HEK293 (cell line): ENCODE results near the gene CDKN2AIP.

ENCODE experiments used
- CTCF ChIA-PET: fragments of 350-600 bp; formaldehyde crosslinking; extraction: SDS; loops from one replicate; lab custom pipeline; 2021; ENCODE audit warnings: antibody characterized with exemption; lab: Yijun Ruan, JAX
- POLR2A ChIA-PET: fragments of 300-600 bp; formaldehyde crosslinking; extraction: SDS; loops from one replicate; lab custom pipeline; 2020; ENCODE audit warnings: antibody characterized with exemption, inconsistent platforms; lab: Yijun Ruan, JAX
- H3K27ac ChIP-seq: fragments of 200-500 bp; sonication (Bioruptor generic); 2 replicates; pipeline ENCODE4 v1.5.1; 2014; ENCODE audit warnings: low read depth, low read length, control low read depth, inconsistent platforms; ENCODE audit errors: extremely low read depth
- H3K36me3 ChIP-seq, 2 experiments: fragments of 200-500 bp in 1 of 2; sonication (Bioruptor generic) in 1 of 2; 1 replicate in 1 of 2; 2 replicates in 1 of 2; pipeline ENCODE4 v1.5.1; 2014 to 2017; ENCODE audit warnings: inconsistent platforms in 2 of 2, low read length in 2 of 2; ENCODE audit not compliant: control insufficient read depth in 2 of 2, insufficient read depth in 1 of 2
- H3K4me1 ChIP-seq: fragments of 200-500 bp; sonication (Bioruptor generic); 2 replicates; pipeline ENCODE4 v1.5.1; 2014; ENCODE audit warnings: mild to moderate bottlenecking, low read length, inconsistent platforms; ENCODE audit not compliant: control insufficient read depth, insufficient read depth
- H3K4me3 ChIP-seq: 2 replicates; pipeline ENCODE4 v1.5.1; 2011; ENCODE audit warnings: low read depth, mild to moderate bottlenecking, control low read depth, low read length, moderate library complexity
- H3K9me3 ChIP-seq: fragments of 200-500 bp; sonication (Bioruptor generic); 2 replicates; pipeline ENCODE4 v1.5.1; 2014; ENCODE audit warnings: low read depth, low read length, inconsistent platforms; ENCODE audit not compliant: control insufficient read depth, insufficient read depth
- BCL11B ChIP-seq: fragments of 450-650 bp; formaldehyde crosslinking; IDR thresholded peaks from 2 replicates; pipeline ENCODE4 v1.5.1; 2016; ENCODE audit warnings: low read depth, missing biosample characterization, missing genetic modification characterization
- GFI1B ChIP-seq: fragments of 450-650 bp; formaldehyde crosslinking; IDR thresholded peaks from 2 replicates; pipeline ENCODE4 v1.5.1; 2016; ENCODE audit warnings: missing biosample characterization, missing genetic modification characterization
- GLIS1 ChIP-seq: fragments of 450-650 bp; formaldehyde crosslinking; IDR thresholded peaks from 2 replicates; pipeline ENCODE4 v1.5.1; 2016; ENCODE audit warnings: missing biosample characterization, missing genetic modification characterization
- GLIS2 ChIP-seq: fragments of 450-650 bp; formaldehyde crosslinking; IDR thresholded peaks from 2 replicates; pipeline ENCODE4 v1.5.1; 2016; ENCODE audit warnings: missing biosample characterization, missing genetic modification characterization
- KLF8 ChIP-seq: fragments of 450-650 bp; formaldehyde crosslinking; IDR thresholded peaks from 2 replicates; pipeline ENCODE4 v1.5.1; 2016; ENCODE audit warnings: missing biosample characterization, missing genetic modification characterization
- PRDM6 ChIP-seq: fragments of 450-650 bp; formaldehyde crosslinking; IDR thresholded peaks from 2 replicates; pipeline ENCODE4 v1.5.1; 2017; ENCODE audit warnings: missing biosample characterization, missing genetic modification characterization
- SCRT2 ChIP-seq: fragments of 450-650 bp; formaldehyde crosslinking; IDR thresholded peaks from 2 replicates; pipeline ENCODE4 v1.5.1; 2016; ENCODE audit warnings: missing biosample characterization, missing genetic modification characterization
- ZFP37 ChIP-seq: fragments of 450-650 bp; formaldehyde crosslinking; IDR thresholded peaks from 2 replicates; pipeline ENCODE4 v1.5.1; 2016; ENCODE audit warnings: missing biosample characterization, missing genetic modification characterization
- ZNF121 ChIP-seq: fragments of 450-650 bp; formaldehyde crosslinking; IDR thresholded peaks from 2 replicates; pipeline ENCODE4 v1.5.1; 2016; ENCODE audit warnings: missing biosample characterization, missing genetic modification characterization
- ZNF133 ChIP-seq: fragments of 450-650 bp; formaldehyde crosslinking; IDR thresholded peaks from 2 replicates; pipeline ENCODE4 v1.5.1; 2016; ENCODE audit warnings: missing biosample characterization, missing genetic modification characterization
- ZNF155 ChIP-seq: fragments of 450-650 bp; formaldehyde crosslinking; IDR thresholded peaks from 2 replicates; pipeline ENCODE4 v1.5.1; 2016; ENCODE audit warnings: missing biosample characterization, missing genetic modification characterization
- ZNF19 ChIP-seq: fragments of 450-650 bp; formaldehyde crosslinking; IDR thresholded peaks from 2 replicates; pipeline ENCODE4; 2016; ENCODE audit warnings: missing biosample characterization, missing genetic modification characterization, low read depth
- ZNF23 ChIP-seq: fragments of 450-650 bp; formaldehyde crosslinking; IDR thresholded peaks from 2 replicates; pipeline ENCODE4 v1.5.1; 2016; ENCODE audit warnings: missing biosample characterization, missing genetic modification characterization, borderline replicate concordance
- ZNF302 ChIP-seq: fragments of 450-650 bp; formaldehyde crosslinking; IDR thresholded peaks from 2 replicates; pipeline ENCODE4 v1.5.1; 2016; ENCODE audit warnings: missing biosample characterization, missing genetic modification characterization, low read depth
- ZNF324 ChIP-seq: fragments of 450-650 bp; formaldehyde crosslinking; IDR thresholded peaks from 2 replicates; pipeline ENCODE4 v1.5.1; 2016; ENCODE audit warnings: missing biosample characterization, missing genetic modification characterization
- ZNF423 ChIP-seq: fragments of 450-650 bp; formaldehyde crosslinking; IDR thresholded peaks from 2 replicates; pipeline ENCODE4 v1.5.1; 2016; ENCODE audit warnings: missing biosample characterization, missing genetic modification characterization
- ZNF426 ChIP-seq: fragments of 450-650 bp; formaldehyde crosslinking; IDR thresholded peaks from 2 replicates; pipeline ENCODE4 v1.5.1; 2017; ENCODE audit warnings: missing biosample characterization, missing genetic modification characterization, mild to moderate bottlenecking, inconsistent platforms, moderate library complexity
- ZNF544 ChIP-seq: fragments of 450-650 bp; formaldehyde crosslinking; IDR thresholded peaks from 2 replicates; pipeline ENCODE4 v1.5.0; 2017; ENCODE audit warnings: missing biosample characterization, missing genetic modification characterization
- ZNF596 ChIP-seq: fragments of 450-650 bp; IDR thresholded peaks from 2 replicates; pipeline ENCODE4 v1.5.0; 2018; ENCODE audit warnings: missing biosample characterization, mild to moderate bottlenecking, missing genetic modification characterization, moderate library complexity
- ZNF621 ChIP-seq: fragments of 450-650 bp; formaldehyde crosslinking; IDR thresholded peaks from 2 replicates; pipeline ENCODE4 v1.5.1; 2017; ENCODE audit warnings: missing biosample characterization, missing genetic modification characterization
- ZNF701 ChIP-seq: fragments of 450-650 bp; formaldehyde crosslinking; IDR thresholded peaks from 2 replicates; pipeline ENCODE4 v1.5.1; 2016; ENCODE audit warnings: missing biosample characterization, missing genetic modification characterization
- ZNF76 ChIP-seq: fragments of 450-650 bp; formaldehyde crosslinking; IDR thresholded peaks from 2 replicates; pipeline ENCODE4; 2016; ENCODE audit warnings: low read depth, missing biosample characterization, missing genetic modification characterization, borderline replicate concordance
- ZNF785 ChIP-seq: fragments of 450-650 bp; formaldehyde crosslinking; IDR thresholded peaks from 2 replicates; pipeline ENCODE4 v1.5.1; 2016; ENCODE audit warnings: missing biosample characterization, missing genetic modification characterization
- ZSCAN5A ChIP-seq: fragments of 450-650 bp; formaldehyde crosslinking; IDR thresholded peaks from 2 replicates; pipeline ENCODE4 v1.5.1; 2016; ENCODE audit warnings: missing biosample characterization, missing genetic modification characterization
- TF ChIP-seq, protein P1 (sequence below): fragments of 450-650 bp; formaldehyde crosslinking; conservative IDR thresholded peaks from 2 replicates; pipeline ENCODE4 v1.5.1; 2016; ENCODE audit warnings: low read depth, missing biosample characterization, missing genetic modification characterization
- TF ChIP-seq, protein P2 (sequence below): fragments of 450-650 bp; formaldehyde crosslinking; IDR thresholded peaks from 2 replicates; pipeline ENCODE4 v1.5.1; 2016; ENCODE audit warnings: missing biosample characterization, missing genetic modification characterization

Gene CDKN2AIP

GRCh38 chr4:183450108-183450507 lies 5.7 kb downstream of the CDKN2AIP start:
- CTCF ChIA-PET, result no interaction called here
- no peaks in the 10 kb centered on the region for H3K9me3 ChIP-seq
- no peak overlapping the region for H3K27ac ChIP-seq
- H3K36me3 ChIP-seq, result peaks cover 26 to 81% of the 10 kb centered on the region in 2 experiments
- H3K4me3 ChIP-seq, result no peak overlapping the region
- POLR2A ChIA-PET, result no interaction called here
- H3K4me1 ChIP-seq, result 0 out of 2 replicates have a peak, but pooled peaks cover 4% of the 10 kb centered on the region
- TF ChIP-seq, protein P1, sequence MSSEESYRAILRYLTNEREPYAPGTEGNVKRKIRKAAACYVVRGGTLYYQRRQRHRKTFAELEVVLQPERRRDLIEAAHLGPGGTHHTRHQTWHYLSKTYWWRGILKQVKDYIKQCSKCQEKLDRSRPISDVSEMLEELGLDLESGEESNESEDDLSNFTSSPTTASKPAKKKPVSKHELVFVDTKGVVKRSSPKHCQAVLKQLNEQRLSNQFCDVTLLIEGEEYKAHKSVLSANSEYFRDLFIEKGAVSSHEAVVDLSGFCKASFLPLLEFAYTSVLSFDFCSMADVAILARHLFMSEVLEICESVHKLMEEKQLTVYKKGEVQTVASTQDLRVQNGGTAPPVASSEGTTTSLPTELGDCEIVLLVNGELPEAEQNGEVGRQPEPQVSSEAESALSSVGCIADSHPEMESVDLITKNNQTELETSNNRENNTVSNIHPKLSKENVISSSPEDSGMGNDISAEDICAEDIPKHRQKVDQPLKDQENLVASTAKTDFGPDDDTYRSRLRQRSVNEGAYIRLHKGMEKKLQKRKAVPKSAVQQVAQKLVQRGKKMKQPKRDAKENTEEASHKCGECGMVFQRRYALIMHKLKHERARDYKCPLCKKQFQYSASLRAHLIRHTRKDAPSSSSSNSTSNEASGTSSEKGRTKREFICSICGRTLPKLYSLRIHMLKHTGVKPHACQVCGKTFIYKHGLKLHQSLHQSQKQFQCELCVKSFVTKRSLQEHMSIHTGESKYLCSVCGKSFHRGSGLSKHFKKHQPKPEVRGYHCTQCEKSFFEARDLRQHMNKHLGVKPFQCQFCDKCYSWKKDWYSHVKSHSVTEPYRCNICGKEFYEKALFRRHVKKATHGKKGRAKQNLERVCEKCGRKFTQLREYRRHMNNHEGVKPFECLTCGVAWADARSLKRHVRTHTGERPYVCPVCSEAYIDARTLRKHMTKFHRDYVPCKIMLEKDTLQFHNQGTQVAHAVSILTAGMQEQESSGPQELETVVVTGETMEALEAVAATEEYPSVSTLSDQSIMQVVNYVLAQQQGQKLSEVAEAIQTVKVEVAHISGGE (tag by site-specific recombination), result no peak
- TF ChIP-seq ZFP37, result no peak

DNA sequence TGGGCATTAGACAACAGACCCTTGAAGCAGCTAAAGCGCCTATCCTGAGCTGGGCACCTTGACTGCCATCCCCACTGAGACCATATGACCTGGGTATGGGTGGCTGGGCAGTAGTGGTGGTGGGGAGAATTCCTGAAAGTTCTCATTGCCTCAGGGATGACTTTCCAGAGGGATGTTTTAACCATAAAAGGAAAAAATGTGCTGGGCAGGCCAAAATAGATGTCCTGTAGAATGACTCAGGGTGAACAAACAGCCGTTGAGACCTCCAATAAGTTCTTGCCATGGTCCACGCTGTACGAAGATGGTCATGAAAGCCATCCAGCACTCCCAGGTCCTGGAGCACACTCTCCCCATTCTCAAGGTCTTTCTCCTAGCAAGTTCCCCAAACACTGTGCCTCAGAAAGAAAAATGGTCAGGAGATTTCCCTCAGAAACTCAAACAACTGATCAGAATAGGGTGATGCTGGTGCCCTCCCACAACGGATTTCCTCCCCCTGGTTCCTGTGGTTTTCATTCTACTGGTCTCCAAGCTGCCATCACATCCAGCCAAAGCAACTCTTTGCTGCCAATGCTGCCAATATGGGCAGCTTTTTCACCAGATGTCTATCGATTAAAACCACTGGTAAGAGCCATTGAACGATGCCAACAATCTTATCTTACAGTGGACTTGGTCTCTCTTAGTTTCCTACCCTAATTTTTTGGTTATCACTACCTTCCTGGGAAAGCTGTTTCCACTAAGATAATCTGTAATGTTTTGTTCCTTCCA lies 11.2 kb downstream of the CDKN2AIP start:
- H3K36me3 ChIP-seq, result peaks cover 19 to 43% of the 10 kb centered on the region in 2 experiments
- TF ChIP-seq ZNF544 (tag by site-specific recombination) (no peak), BCL11B (tag by site-specific recombination) (no peak), ZSCAN5A (tag by site-specific recombination) (no peak), GFI1B (no peak), ZNF19 (tag by site-specific recombination) (no peak), ZNF76 (tag by site-specific recombination) (no peak), ZNF596 (no peak), ZNF121 (tag by site-specific recombination) (no peak), ZNF155 (tag by site-specific recombination) (no peak), SCRT2 (tag by site-specific recombination) (no peak), ZNF324 (tag by site-specific recombination) (no peak), ZNF423 (tag by site-specific recombination) (no peak), ZNF785 (tag by site-specific recombination) (no peak), GLIS2 (tag by site-specific recombination) (no peak), ZNF23 (no peak), ZNF426 (tag by site-specific recombination) (no peak)
- TF ChIP-seq, all 188 proteins: peak for 0
- Histone ChIP-seq H3K4me3 (no peak overlapping the region), H3K9me3 (no peaks in the 10 kb centered on the region), H3K27ac (no peak overlapping the region), H3K4me1 (no peaks in the 10 kb centered on the region)
- CTCF ChIA-PET, result no interaction called here
- POLR2A ChIA-PET, result no interaction called here

GRCh38 chr4:183458005-183458404 lies 13.6 kb downstream of the CDKN2AIP start:
- POLR2A ChIA-PET, result no interaction called here
- Histone ChIP-seq H3K4me1 (no peaks in the 10 kb centered on the region), H3K27ac (no peak overlapping the region), H3K9me3 (no peaks in the 10 kb centered on the region), H3K4me3 (no peak overlapping the region), H3K36me3 (peaks cover 4 to 21% of the 10 kb centered on the region in 2 experiments)
- CTCF ChIA-PET, result no interaction called here
- TF ChIP-seq, protein P2, sequence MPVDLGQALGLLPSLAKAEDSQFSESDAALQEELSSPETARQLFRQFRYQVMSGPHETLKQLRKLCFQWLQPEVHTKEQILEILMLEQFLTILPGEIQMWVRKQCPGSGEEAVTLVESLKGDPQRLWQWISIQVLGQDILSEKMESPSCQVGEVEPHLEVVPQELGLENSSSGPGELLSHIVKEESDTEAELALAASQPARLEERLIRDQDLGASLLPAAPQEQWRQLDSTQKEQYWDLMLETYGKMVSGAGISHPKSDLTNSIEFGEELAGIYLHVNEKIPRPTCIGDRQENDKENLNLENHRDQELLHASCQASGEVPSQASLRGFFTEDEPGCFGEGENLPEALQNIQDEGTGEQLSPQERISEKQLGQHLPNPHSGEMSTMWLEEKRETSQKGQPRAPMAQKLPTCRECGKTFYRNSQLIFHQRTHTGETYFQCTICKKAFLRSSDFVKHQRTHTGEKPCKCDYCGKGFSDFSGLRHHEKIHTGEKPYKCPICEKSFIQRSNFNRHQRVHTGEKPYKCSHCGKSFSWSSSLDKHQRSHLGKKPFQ (tag by site-specific recombination), result no peak
- TF ChIP-seq ZNF302 (tag by site-specific recombination), result no peak
- no peak for TF ChIP-seq PRDM6 (tag by site-specific recombination)
- TF ChIP-seq ZNF621 (tag by site-specific recombination), result no peak
- TF ChIP-seq GLIS1 (tag by site-specific recombination), result no peak
- no peak for TF ChIP-seq KLF8 (tag by site-specific recombination)
- no peak for TF ChIP-seq ZNF701 (tag by site-specific recombination)
- no peak for TF ChIP-seq ZNF133
